D341Med (cell line): ENCODE measurements around the gene KIFAP3.
"Not testable (repeated sequence)": the region's sequence is repeated elsewhere in the genome, so short reads cannot be mapped to it uniquely, and the experiment has no call there.

Source experiments
- DNase-seq: peaks from one replicate; pipeline ENCODE4 v3.0.0; 2012; ENCODE audit warnings: low spot score

KIFAP3 gene

DNA sequence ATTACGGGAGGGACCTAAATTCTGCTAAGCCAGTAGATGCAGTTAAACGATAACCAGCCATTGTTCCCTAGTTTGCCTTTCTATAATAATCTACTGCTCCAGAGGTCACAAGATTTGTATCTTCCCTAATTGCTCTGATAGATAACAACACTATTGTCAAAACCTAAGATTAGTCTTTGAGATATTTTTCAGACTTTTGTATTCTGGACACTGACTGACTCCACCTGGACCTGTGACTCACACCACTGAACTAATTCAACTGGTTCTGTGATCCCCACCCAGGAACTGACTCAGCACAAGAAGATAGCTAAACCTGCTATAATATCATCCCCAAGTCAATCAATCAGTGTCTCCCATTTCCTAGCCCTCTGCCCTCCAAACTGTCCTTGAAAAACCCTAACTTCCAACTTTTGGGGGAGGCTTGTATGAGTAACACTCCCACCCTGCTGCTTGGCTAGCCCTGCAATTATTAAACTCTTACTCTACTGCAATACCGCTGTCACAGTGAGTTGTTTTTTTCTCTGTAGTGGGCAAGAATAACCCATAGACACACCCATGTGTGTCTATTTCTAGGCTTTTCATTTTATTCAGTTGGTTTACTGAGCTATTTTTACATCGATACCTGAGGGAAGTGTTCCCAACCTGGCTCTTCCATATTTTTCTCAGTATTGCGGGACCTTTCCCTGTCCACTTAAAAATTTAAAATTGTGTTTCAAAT is 11.2 kb downstream of the KIFAP3 start:
- DNase-seq, result no peak

DNA sequence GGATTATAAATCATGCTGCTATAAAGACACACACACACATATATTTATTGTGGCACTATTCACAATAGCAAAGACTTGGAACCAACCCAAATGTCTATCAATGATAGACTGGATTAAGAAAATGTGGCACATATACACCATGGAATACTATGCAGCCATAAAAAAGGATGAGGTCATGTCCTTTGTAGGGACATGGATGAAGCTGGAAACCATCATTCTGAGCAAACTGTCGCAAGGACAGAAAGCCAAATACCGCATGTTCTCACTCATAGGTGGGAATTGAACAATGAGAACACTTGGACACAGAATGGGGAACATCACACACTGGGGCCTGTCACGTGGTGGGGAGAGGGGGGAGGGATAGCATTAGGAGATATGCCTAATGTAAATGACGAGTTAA is 12.8 kb downstream of the KIFAP3 start:
- DNase-seq, result not testable (repeated sequence)

DNA sequence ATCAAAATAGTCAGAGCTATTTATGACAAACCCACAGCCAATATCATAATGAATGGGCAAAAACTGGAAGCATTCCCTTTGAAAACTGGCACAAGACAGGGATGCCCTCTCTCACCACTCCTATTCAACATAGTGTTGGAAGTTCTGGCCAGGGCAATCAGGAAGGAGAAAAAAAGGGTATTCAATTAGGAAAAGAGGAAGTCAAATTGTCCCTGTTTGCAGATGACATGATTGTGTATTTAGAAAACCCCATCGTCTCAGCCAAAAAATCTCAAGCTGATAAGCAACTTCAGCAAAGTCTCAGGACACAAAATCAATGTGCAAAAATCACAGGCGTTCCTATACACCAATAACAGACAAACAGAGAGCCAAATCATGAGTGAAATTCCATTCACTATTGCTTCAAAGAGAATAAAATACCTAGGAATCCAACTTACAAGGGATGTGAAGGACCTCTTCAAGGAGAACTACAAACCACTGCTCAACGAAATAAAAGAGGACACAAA is 14.4 kb downstream of the KIFAP3 start:
- DNase-seq, result not testable (repeated sequence)

DNA sequence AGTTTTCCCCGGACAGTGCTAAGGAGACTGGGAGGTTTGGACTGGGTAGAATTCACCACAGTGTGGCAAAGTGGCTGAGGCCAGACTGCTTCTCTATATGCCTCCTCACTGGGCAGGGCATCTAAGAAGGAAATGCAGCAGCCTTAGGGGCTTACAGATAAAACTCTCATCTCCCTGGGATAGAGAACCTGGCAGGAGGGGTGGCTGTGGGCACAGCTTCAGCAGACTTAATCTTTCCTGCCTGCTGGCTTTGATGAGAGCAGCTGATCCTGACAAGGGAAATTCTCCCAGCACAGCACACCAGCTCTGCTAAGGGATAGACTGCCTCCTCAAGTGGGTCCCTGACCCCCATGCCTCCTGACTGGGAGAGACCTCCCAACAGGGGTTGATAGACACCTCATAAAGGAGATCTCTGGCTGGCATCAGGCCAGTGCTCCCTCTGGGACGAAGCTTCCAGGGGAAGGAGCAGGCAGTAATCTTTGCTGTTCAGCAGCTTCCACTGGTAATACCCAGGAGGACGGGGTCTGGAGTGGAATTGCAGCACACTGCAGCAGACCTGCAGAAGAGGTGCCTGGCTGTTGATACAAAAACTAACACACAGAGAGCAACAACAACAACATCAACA is 25.2 kb downstream of the KIFAP3 start:
- peak; percentile 75 for DNase-seq

DNA sequence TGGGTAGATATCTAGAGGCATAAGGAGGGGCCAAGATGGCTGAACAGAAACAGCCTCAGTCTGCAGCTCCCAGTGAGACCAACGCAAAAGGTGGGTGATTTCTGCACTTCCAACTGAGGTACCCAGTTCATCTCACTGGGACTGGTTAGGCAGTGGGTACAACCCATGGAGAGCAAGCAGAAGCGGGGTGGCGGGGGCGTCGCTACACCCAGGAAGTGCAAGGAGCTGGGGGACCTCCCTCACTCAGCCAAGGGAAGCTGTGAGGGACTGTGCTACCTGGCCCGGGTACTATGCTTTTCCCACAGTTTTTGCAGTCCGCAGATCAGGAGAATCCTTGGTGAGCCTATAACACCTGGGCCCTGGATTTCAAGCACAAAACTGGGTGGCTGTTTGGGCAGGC is 26.0 kb downstream of the KIFAP3 start:
- no peak for DNase-seq

DNA sequence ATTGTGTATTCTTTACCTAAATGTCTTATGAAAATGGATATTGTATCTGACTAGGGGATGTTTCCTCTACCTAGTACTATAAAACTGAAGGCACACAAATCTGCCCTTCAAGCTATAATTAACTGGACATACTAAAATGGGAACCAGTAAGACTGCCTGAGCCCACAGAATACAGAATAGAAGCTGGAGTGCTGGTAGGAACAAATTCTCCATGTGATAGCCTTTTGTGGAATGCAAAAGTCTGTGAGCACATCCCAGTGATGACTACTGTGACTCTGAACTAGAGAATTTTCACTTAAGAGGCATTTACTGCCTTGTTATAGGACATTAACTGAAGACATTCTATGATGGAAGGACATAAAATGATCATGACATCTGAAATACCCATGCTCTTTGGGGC is 30.3 kb downstream of the KIFAP3 start:
- no peak for DNase-seq

DNA sequence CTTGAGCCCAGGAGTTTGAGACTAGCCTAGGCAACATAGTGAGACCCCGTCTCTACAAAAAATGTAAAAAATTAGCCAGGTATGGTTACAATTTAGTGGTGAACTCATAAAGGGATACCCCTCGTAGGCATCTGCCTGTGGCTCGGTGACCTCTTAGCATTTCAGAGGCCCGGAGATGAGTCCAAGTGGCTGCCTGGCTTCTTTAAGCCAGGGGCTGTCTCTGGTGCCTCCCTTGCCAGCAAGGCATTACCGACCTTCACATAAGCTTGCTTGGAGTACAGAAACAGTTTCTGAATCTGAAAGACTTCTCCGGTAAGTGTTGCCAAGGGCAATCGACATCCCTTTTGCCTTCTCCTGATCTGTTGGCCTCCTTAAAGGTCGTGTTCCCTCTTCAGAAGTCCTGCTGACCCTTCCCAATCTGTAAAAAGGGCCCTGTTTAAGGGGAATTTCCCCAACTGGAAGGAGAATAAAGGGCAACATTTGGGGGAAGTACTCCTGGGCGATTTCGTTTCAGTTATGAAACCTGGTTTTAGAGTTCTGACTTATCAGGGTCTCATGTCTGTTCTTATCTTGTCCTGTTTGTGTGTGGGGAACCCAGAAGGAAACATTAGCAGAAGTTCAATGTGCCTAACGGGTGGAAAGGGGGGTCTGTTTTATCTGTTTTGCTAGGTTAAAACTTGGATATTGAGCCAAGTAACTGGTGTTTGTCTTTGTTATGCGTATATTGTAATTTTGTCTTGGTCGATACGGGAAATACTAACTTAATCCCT is 32.9 kb downstream of the KIFAP3 start:
- no peak for DNase-seq

DNA sequence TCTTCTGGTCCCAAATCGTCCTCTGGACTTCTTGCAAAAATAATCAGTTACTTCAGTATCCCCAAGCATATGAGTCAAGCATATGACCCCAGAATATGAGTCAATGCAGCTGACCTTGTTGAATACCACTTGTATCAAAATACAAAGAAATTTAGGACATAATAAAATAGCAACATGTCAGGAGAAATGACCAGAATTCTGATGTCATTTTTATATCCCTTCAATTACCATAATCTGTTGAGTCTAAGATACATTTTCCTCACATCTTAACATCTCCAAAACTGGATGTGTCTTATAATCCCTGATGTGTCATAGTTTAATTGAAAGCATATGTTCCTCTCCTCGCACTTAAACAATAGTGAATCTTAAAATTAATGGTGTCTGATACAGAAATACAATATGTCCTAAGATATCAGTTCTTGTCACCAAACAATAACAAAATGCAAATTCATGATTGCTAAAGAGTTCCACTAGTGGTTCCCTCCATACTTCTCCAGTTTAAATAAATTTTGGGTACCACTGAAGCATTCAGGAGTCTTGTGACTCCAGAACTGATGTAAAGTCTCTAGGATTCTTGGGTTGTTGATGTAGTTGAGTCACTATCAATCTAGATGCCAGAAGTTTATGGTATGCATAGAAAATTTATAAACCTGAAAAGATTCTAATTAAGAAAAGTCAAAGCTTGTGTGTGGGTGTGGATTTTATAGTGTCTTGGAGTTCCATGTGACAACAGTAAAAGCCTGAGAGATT is 41.8 kb downstream of the KIFAP3 start:
- DNase-seq, result no peak

DNA sequence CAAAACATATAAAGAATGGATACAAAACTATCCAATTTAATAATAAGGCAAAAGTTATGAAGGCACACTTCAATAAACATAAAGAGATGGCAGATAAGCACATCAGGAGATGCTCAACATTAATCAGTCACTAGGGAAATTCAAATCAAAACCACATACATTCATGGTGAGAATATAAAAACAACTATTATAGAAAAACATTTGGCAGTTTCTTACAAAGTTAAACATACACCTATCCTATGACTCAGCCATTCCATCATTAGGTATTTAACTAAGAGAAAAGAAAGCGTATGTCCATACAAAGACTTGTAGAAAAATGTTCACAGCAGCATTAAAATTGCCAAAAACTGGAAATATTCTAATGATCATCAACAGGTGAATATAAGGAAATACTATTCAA is 44.3 kb downstream of the KIFAP3 start:
- no peak for DNase-seq

DNA sequence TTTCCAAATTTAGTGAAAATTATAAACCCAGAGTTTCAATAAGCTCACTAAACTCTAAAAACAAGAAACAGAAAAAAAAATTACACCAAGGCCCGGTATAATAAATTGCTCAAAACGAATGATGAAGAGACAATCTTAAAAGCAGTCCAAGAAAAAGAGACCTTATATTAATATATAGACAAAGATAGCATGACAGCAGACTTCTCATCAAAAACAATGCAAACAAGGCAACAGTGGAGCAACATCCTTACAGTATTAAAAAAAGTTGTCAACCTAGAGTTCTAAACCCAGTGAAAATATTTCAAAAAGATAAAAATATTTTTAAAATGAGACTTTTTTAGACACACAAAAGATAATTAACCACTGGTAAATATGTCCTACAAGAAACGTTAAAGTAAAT is 46.7 kb downstream of the KIFAP3 start:
- no peak for DNase-seq

DNA sequence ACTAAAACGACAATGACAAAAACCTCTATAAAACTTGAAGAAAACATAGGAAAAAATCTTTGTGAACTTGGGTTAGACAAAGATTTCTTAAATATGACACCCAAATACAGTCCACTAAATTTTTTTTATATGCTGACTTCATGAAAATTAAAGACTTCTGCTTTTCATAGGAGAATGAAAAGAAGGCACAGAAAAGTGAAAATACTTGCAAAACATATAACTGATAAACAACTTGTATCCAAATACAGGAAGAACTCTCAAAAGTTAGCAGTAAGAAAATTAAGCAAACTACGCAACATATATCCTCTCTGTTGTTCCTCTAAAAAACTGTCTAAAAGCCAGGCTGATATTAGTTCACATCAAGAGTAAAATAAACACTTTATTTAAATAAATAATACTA is 53.6 kb downstream of the KIFAP3 start:
- DNase-seq, result no peak

DNA sequence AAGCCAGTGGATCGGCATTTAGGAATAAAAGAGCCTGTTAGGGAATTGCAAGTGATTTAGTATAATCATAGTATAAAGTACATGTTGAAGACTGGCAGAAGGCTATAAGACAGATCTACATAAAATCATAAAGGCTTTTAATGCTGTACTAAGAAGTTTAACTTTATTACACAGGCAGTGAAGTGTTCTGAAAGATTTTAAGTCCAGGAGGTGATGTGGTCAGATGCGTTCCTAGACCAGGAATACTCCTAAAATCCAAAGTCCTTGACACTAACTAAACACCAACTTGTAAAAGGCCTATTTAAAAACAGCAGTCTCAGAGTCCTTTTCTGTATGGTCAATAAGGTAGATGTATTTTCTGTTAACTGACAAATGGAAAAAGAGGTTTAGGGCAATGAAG is 57.0 kb downstream of the KIFAP3 start:
- DNase-seq, result no peak

DNA sequence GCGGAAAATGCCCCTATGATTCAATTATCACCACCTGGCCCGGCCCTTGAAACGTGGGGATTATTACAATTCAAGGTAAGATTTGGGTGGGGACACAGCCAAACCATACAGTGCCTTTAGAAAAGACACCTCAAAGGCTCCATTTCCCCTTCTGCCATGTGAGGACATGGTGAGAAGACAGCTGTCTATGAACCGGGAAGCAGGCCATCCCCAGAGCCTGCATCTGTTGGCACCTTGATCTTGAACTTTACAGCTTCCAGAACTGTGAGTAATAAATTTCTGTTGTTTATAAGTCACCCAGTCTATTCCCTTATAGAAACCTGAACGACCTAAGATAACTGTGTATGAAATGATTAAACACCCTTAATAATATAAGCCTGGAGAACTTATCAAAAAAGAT is 61.6 kb downstream of the KIFAP3 start:
- no peak for DNase-seq

DNA sequence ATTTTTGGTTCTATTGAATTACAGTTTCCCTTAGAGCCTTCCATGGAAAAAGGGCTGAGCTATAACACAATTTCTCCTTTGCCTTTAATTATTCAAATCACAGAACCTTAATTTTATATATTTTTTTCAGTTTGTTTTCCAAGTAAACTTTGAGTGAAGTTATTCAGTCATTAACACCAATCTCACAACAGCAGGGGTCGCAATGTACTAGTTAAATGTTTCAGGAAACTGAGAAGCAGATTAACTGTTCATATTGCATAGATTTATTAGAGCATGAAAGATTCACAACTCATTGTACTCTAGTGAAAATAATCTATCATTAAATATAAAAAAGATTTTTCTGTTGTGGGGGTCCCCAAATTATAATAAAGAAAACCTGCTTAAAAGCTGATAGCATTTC is 64.1 kb downstream of the KIFAP3 start:
- peak; percentile 22 for DNase-seq

DNA sequence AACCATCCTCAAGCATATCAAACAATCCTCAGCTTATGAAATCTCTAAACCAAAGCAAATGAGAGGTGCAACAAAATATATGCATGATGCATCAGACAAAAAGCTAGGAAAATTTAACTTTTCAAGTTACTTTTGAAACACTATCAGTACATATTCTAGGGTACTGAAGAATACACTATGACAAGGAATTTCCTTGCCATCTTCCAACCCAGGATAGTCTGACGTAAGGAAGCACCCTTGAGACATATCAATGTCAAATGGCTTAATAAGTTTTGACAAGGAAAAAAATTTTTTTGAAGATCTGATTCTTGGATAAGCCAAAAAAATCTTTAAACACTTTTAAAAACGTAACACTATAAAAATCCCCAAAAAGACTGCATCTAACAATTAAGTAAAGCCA is 64.9 kb downstream of the KIFAP3 start:
- DNase-seq, result no peak

DNA sequence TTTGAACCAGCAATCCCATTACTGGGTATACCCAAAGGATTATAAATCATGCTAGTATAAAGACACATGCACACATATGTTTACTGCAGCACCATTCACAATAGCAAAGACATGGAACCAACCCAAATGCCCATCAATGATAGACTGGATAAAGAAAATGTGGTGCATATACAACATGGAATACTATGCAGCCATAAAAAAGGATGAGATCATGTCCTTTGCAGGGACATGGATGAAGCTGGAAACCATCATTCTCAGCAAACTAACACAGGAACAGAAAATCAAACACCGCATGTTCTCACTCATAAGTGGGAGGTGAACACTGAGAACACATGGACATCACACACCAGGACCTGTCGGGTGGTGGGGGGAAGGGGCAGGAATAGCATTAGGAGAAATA is 65.8 kb downstream of the KIFAP3 start:
- DNase-seq, result not testable (repeated sequence)

DNA sequence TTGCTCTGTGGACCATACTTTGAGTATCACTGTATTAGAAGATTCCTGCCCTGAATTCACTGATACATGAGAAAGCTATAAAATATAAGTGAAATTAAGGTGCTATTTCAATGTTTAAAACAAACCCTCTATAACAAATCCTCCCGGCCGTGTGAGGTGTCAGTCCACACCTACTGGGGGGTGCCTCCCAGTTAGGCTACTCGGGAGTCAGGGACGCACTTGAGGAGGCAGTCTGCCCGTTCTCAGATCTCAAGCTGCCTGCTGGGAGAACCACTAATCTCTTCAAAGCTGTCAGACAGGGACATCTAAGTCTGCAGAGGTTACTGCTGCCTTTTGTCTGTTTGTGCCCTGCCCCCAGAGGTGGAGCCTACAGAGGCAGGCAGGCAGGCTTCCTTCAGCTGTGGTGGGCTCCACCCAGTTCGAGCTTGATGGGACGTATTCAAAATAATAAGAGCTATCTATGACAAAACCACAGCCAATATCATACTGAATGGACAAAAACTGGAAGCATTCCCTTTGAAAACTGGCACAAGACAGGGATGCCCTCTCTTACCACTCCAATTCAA is 71.1 kb downstream of the KIFAP3 start:
- DNase-seq, result not testable (repeated sequence)

DNA sequence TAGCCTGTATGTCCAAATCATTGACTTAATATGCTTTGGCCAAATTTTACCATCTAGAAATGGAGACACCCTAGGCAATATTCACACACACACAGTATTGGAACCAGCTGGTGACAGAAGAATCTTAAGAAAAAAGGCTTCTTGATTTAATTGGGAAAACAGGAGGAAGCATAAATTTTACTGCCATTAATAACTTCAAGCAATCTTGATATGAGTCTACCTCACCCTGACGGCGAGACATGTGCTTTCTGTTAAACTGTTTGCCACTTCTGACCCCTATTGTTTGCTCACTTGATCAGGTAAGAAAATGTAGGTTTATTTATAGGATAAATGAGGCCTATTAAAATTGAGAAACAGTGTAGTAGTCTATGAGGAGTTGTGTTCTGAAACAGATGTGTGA is 73.2 kb downstream of the KIFAP3 start:
- DNase-seq, result no peak

DNA sequence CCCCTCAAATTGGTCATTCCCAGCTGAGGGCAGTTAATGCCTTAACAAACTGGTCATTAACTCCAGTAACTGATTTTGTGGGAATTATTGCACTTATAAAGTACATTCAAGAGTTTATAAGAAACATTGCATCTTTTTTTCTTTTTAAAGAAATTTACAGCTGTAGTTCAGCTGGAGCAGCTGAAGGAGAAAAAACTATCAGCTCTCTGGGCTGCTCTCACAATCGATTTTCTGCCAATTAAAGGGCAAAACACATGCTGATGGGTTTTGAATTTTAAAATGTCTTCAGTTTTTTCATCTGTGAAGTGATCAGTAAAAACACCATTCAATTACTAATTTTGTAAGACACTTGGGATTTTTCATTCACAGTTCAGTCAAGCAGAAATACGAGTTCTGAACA is 74.7 kb downstream of the KIFAP3 start:
- DNase-seq, result no peak

DNA sequence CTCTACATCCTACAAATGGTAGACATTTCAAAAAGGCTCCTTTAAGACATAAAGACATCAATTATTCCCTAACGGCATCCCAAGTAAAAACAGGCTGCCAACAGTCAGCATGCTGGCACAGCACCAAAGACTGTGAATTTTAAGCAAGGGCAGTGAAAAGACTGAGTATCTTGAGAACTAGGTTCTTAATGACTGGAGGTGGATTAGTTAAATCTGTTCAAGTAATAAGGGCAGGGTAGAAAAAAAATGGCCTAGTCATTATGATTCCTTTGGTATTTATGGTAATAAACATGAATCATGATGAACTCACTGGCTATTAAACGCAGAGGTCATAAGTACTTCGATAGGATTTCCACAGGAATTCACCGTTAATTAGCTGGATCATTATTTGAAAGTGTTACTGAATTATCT is 75.2 kb downstream of the KIFAP3 start:
- DNase-seq, result peak; percentile 34

DNA sequence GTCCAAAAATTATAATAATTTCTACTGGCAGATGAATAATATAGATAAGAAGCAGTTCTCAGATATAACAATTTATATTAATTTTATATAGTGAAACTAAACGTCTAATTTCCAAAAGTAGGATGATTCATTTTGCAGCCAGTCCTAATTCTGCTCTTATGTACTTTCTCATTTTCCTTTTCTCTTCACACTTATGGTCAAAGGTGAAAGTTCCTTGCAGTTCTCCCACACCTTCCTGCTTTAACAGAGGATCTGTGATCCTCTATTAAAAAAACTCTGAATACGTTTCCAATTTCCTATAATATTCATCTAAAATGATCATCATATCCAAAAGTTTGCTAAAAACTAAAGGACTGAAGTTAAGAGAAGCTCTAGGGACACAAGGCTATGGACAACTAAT is 78.5 kb downstream of the KIFAP3 start:
- DNase-seq, result no peak

DNA sequence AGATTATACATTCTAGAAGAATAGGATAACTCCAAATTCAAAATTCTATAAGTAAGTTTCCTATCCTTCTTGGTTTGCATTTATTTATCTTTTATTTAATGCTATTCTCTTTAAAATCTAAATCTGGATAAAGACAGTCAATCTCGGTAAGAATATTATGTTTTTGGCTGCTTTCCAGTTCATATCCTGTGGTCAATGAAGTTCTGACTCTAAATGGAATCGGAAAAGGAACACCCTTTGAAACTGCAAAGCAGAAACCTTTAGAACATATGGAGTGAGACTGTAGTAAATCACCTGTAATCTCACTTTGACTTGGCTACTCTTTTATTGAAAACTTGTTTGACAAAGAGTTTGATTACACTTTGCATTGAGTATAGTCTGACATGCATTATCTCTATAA is 85.2 kb downstream of the KIFAP3 start:
- no peak for DNase-seq
